HAP-1 (cell line): ENCODE results near the gene CELA2B.
"Not testable (repeated sequence)": the region's sequence is repeated elsewhere in the genome, so short reads cannot be mapped to it uniquely, and the experiment has no call there.

Source experiments
- DNase-seq, 2 experiments: peaks; one replicate each; pipeline ENCODE4 v3.0.0-alpha.2; 2016 to 2020; ENCODE audit warnings: low spot score in 2 of 2
- H3K27me3 ChIP-seq: fragments of 250-450 bp; sonication (Bioruptor Pico); 2 replicates; pipeline ENCODE4 v1.5.1; 2020; ENCODE audit warnings: low read depth, mild to moderate bottlenecking, moderate library complexity
- H3K36me3 ChIP-seq: fragments of 250-450 bp; sonication (Bioruptor Pico); replicated peaks from 2 replicates; pipeline ENCODE4 v1.5.1; 2020; ENCODE audit warnings: mild to moderate bottlenecking
- H3K4me1 ChIP-seq: fragments of 250-450 bp; sonication (Bioruptor Pico); 2 replicates; pipeline ENCODE4 v1.5.1; 2020; ENCODE audit warnings: mild to moderate bottlenecking
- H3K4me3 ChIP-seq: fragments of 250-450 bp; sonication (Bioruptor Pico); 2 replicates; pipeline ENCODE4 v1.5.1; 2020; ENCODE audit warnings: mild to moderate bottlenecking, moderate library complexity
- H3K9me3 ChIP-seq: fragments of 250-450 bp; sonication (Bioruptor Pico); 2 replicates; pipeline ENCODE4 v1.5.1; 2020; ENCODE audit warnings: mild to moderate bottlenecking, moderate library complexity
- in situ Hi-C: fragments of 300-500 bp; cut with MboI; formaldehyde crosslinking; loops from 3 replicates; pipeline ENCODE4 v1.14.3; 2020; ENCODE audit warnings: low sequenced_read_pairs, inconsistent platforms, mixed read lengths

CELA2B gene

GRCh38 chr1:15508700-15509487 is 33.0 kb downstream of the CELA2B start:
- no peak for DNase-seq
- no peak overlapping the region for H3K4me3 ChIP-seq
- in situ Hi-C loops: no loop called here
- no peaks in the 10 kb centered on the region for H3K27me3 ChIP-seq
- H3K9me3 ChIP-seq: no peaks in the 10 kb centered on the region
- no peaks in the 10 kb centered on the region for H3K4me1 ChIP-seq
- H3K36me3 ChIP-seq: no peaks in the 10 kb centered on the region

- no peaks in the 10 kb centered on the region for H3K4me1 ChIP-seq
- H3K4me3 ChIP-seq: no peak overlapping the region
- H3K36me3 ChIP-seq: no peaks in the 10 kb centered on the region
- no peak for DNase-seq
- in situ Hi-C loops: no loop called here
- H3K27me3 ChIP-seq: no peaks in the 10 kb centered on the region
- no peaks in the 10 kb centered on the region for H3K9me3 ChIP-seq
Measured at GRCh38 chr1:15509586-15509985, 33.7 kb downstream of the CELA2B start.

- DNase-seq: no peak
- no peaks in the 10 kb centered on the region for H3K36me3 ChIP-seq
- in situ Hi-C loops: no loop called here
Measured at GRCh38 chr1:15510611-15511405, 34.9 kb downstream of the CELA2B start.

GRCh38 chr1:15513192-15513591 is 37.3 kb downstream of the CELA2B start:
- Histone ChIP-seq H3K4me1 (no peaks in the 10 kb centered on the region), H3K27me3 (no peaks in the 10 kb centered on the region), H3K4me3 (no peak overlapping the region), H3K36me3 (no peaks in the 10 kb centered on the region), H3K9me3 (no peaks in the 10 kb centered on the region)
- in situ Hi-C loops: no loop called here
- no peak for DNase-seq

More at GRCh38 chr1:15510611-15511405, 34.9 kb downstream of the CELA2B start:
- no peaks in the 10 kb centered on the region for H3K9me3 ChIP-seq
- no peaks in the 10 kb centered on the region for H3K27me3 ChIP-seq
- H3K4me1 ChIP-seq: no peaks in the 10 kb centered on the region
- no peak overlapping the region for H3K4me3 ChIP-seq

GRCh38 chr1:15513919-15514318 is 38.0 kb downstream of the CELA2B start:
- Histone ChIP-seq H3K27me3 (no peaks in the 10 kb centered on the region), H3K4me3 (no peak overlapping the region), H3K36me3 (no peaks in the 10 kb centered on the region), H3K9me3 (no peaks in the 10 kb centered on the region), H3K4me1 (no peaks in the 10 kb centered on the region)
- in situ Hi-C loops: no loop called here
- no peak for DNase-seq

GRCh38 chr1:15514557-15514956 is 38.7 kb downstream of the CELA2B start:
- H3K4me3 ChIP-seq, H3K27me3 ChIP-seq, H3K4me1 ChIP-seq, H3K36me3 ChIP-seq, DNase-seq, in situ Hi-C loops, H3K9me3 ChIP-seq: not testable (repeated sequence)

- no peaks in the 10 kb centered on the region for H3K4me1 ChIP-seq
- DNase-seq: no peak
Measured at GRCh38 chr1:15515022-15515663, 39.2 kb downstream of the CELA2B start.

GRCh38 chr1:15519625-15520024 is 43.7 kb downstream of the CELA2B start:
- DNase-seq: no peak
- in situ Hi-C loops: no loop called here
- peaks cover 4% of the 10 kb centered on the region; the same call in 1 of the 2 replicates for H3K4me1 ChIP-seq

More at GRCh38 chr1:15515022-15515663, 39.2 kb downstream of the CELA2B start:
- H3K27me3 ChIP-seq: no peaks in the 10 kb centered on the region
- in situ Hi-C loops: no loop called here
- no peaks in the 10 kb centered on the region for H3K36me3 ChIP-seq
- H3K9me3 ChIP-seq: no peaks in the 10 kb centered on the region
- H3K4me3 ChIP-seq: no peak overlapping the region

GRCh38 chr1:15521206-15521906 is 45.5 kb downstream of the CELA2B start:
- H3K27me3 ChIP-seq, H3K9me3 ChIP-seq, H3K36me3 ChIP-seq, H3K4me3 ChIP-seq, DNase-seq, H3K4me1 ChIP-seq, in situ Hi-C loops: not testable (repeated sequence)

More at GRCh38 chr1:15519625-15520024, 43.7 kb downstream of the CELA2B start:
- Histone ChIP-seq H3K27me3 (no peaks in the 10 kb centered on the region), H3K4me3 (no peak overlapping the region), H3K36me3 (no peaks in the 10 kb centered on the region), H3K9me3 (no peaks in the 10 kb centered on the region)

GRCh38 chr1:15522551-15522950 is 46.6 kb downstream of the CELA2B start:
- in situ Hi-C loops: no loop called here
- H3K36me3 ChIP-seq: no peaks in the 10 kb centered on the region; the same call in 1 of the 2 replicates
- H3K4me3 ChIP-seq: no peak overlapping the region
- H3K4me1 ChIP-seq: peaks cover 11% of the 10 kb centered on the region
- H3K9me3 ChIP-seq: no peaks in the 10 kb centered on the region
- no peak for DNase-seq
- no peaks in the 10 kb centered on the region for H3K27me3 ChIP-seq

- Histone ChIP-seq H3K27me3 (no peaks in the 10 kb centered on the region), H3K4me3 (peak overlapping the region; percentile 79), H3K36me3 (no peaks in the 10 kb centered on the region; the same call in 1 of the 2 replicates), H3K4me1 (peaks cover 15% of the 10 kb centered on the region), H3K9me3 (no peaks in the 10 kb centered on the region)
- peak in 1 of 2 experiments; percentile 15 for DNase-seq
- in situ Hi-C loops: no loop called here
Measured at GRCh38 chr1:15523104-15524020, 47.5 kb downstream of the CELA2B start.

GRCh38 chr1:15524021-15524282 is 48.0 kb downstream of the CELA2B start, which contains the start of gene CASP9:
Gene CASP9, minus strand, starts transcription at chr1:15524215. Its CDS starts 15 bp downstream, at chr1:15524200.
- Histone ChIP-seq H3K36me3 (no peaks in the 10 kb centered on the region; the same call in 1 of the 2 replicates), H3K27me3 (no peaks in the 10 kb centered on the region), H3K9me3 (no peaks in the 10 kb centered on the region), H3K4me3 (peak within 1 kb of the TSS; percentile 79), H3K4me1 (peaks cover 15% of the 10 kb centered on the region)
- no peak for DNase-seq
- in situ Hi-C loops: no loop called here
